GM12874 (cell line): ENCODE results near the gene BNIP1.

Source experiments
- TF ChIP-seq, protein P1 (sequence below): IDR thresholded peaks from 2 replicates; pipeline ENCODE4 v1.5.1; 2011; ENCODE audit warnings: low read depth, mild to moderate bottlenecking, control low read depth, low read length, moderate library complexity; ENCODE audit not compliant: insufficient read depth

Gene BNIP1

DNA sequence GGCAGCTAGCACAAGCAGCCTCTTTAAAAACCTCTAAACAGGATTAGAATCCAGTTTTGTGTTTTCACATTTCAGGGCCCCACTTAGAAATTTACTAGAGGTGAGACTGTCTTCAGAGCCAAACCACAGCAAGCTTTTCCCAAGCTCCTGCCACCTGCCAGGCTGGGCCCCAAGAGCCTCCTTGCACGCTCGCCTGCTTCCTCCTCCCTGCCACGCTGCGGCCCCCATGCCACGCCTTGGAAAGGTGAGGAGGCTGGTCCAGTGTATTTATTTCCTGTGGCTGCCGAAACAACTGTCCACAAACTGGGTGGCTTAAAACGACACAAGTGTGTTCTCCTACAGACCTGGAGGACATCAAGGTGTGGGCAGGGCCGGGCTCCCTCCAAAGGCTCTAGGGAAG is 47.2 kb downstream of the BNIP1 start:
- TF ChIP-seq, protein P1, sequence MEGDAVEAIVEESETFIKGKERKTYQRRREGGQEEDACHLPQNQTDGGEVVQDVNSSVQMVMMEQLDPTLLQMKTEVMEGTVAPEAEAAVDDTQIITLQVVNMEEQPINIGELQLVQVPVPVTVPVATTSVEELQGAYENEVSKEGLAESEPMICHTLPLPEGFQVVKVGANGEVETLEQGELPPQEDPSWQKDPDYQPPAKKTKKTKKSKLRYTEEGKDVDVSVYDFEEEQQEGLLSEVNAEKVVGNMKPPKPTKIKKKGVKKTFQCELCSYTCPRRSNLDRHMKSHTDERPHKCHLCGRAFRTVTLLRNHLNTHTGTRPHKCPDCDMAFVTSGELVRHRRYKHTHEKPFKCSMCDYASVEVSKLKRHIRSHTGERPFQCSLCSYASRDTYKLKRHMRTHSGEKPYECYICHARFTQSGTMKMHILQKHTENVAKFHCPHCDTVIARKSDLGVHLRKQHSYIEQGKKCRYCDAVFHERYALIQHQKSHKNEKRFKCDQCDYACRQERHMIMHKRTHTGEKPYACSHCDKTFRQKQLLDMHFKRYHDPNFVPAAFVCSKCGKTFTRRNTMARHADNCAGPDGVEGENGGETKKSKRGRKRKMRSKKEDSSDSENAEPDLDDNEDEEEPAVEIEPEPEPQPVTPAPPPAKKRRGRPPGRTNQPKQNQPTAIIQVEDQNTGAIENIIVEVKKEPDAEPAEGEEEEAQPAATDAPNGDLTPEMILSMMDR: no peak

DNA sequence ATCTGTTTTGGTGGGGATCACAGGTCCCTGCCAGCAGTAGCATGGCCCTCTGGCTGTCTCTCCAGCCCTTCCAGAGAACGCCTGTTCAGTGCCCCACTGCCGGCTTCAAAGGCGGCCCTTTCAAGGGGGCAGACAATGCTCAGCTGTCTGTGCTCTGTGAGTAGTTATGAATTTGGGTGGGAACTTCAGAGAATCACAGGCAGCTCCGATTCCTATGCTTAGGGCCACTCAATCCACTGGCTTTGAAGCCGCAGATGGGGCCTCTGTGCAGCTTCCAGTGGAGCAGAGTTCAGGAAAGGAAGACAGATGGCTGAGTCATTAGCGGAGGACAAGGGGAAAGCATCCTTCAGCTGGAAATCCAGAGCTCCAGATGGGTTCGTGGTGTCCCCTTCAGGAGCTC is 48.2 kb downstream of the BNIP1 start:
- TF ChIP-seq, protein P1: no peak

DNA sequence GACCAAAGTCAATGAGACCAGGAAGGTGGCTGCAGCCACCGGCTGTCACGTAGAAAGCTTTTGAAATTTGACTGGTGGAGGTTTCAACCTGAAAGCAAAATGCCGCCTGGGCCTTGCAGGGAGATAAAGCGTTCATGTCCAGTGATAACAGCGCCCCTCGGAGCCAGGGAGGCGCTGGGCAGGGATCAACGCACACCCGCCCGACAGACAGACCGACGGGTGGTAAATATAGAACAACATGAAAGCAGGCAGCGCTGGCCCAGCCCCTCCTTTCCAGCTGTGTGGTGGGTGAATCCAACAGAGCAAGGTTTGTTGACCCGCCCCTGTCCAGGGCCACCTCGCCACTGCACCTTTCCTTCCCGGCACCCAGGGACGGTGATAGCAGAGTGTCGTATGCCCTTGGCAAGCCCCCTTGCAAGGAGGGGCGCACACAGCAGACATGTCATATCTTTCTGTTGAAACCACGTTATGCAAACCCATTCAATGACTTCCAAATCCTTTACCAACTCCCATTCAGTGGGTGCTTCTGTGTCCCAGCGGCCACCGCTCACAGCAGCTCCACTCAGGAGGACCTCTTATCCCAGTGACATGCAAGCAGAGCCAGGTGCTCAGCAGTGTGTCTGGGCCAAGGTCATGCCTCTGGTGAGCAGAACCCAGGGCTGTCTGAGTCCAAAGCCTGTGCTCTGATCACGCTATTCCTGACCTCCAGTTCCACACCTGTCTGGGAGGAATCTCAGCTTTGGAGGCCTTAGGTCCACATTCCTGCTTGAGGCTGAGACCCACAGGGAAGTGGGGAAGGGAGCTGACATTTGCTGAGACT is 52.0 kb downstream of the BNIP1 start:
- TF ChIP-seq, protein P1: no peak

DNA sequence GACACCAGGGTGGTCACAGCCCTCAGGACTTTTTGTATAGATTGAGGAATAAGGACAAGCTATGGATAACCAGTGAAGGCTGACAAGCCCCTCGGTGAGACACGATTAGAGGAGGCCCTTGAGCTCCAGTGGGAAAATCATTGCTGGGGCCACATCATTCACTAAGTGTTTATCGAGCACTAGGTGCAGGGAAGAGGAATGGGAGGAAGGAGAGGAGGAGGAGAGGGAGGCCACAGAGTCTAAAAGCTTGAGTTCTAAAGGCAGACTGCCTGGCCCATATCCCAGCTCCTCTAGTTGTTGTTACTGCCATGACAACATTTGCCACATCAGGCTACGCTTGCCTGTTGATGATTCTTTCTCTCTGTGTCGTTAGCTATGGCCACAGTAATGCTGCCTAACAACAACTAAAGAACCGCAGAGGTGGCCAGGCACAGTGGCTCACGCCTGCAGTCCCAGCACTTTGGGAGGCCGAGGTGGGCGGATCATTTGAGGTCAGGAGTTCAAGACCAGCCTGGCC is 53.1 kb downstream of the BNIP1 start:
- TF ChIP-seq, protein P1: no peak

DNA sequence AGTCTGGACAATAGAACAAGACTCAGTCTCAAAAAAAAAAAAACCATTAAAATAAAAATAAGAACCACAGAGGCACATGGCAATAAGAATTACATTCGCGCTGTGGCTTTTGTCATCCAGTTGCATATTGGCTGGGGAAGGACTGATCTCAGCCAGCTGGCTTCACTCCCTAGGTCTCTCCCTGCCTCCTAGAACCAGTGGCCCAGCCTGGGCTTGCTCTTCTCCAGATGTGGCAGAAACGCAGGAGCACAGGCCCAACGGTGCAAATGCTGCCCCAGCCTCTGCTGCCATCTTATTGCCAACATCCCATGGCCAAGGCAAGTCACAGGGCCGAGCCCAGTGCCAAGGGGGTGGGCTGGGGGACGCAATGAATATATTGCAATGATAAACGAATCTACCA is 53.7 kb downstream of the BNIP1 start:
- TF ChIP-seq, protein P1: no peak

DNA sequence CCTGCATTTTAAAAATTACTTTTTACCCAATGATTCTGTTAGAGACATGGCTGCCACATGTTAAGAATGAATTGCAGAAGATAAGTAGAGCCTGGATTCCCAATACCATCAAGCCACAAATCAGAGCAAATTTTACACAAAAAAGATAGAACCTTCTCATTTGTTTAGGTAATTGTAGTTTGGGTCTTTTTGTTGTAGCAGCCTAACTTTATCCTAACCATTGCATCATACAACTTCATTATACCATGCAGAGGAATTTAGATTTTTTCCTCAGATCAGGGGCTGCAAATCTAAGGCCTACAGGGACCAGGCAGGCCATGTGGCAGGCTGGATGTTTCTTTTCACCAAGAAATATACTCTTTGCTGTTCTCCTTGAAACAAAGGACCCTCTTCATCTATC is 56.0 kb downstream of the BNIP1 start:
- TF ChIP-seq, protein P1: no peak

DNA sequence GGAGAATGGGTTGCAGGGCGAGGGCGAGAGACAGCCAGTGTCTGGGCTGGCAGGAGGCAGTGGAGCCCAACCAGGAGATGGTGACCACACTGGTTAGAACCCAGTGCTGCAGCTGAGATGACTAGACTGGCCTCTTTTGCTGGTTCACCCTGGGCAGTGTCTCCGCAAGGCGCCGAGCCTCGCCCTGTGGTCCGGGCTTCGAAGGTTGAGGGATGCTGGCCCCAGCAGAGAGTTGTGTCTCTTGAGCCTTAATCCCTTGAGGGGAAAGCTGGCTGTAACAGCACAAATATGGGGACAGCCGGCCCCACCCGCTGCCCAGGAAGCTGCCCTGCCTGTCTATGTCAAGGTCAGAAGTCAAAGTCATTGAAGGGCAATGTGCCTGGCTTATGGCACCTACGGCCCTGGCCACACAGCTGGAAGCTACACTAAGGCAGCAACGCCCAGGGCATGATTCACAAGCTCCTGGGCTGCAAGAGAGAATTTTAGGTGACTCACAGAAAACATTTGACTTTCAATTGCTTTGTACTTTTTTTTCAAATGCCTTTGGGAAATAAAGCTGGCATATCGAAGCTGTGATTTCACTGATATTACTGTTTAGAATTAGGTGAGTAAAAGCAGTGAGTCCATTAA is 57.4 kb downstream of the BNIP1 start:
- TF ChIP-seq, protein P1: no peak
